Measurements from ENCODE around the gene PRKCE.

The PRKCE gene

DNA sequence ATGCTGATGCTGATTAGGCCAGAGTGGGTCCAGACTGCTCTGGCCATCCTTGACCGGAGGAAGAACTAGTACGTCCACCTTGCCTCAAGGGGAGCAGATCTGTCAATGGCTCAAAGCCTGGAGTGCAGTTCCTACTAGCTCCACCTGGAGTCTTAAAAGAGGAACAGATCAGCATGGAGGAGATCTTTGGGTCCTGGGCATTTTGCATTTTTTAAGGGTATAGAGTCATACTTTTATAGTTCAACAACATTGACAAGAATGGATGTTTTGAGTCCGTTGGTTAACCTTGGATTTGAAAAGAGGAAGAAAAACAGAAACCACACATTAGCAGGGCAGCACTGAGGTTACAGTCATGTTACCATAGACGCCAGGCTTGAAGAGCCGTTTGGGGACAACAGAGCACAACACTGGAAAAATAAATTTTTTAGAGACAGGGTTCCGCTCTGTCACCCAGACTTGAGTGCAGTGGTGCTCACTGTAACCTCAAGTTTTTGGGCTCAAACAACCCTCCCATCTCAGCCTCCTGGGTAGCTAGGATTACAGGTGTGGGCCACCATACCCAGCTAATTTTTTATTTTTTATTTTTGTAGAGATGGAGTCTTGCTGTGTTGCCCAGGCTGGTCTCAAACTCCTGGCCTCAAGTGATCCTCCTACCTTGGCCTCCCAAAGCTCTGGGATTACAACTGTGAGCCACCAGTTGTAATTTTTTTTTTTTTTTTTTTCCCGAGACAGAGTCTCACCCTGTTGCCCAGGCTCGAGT, 78.5 kb downstream of the PRKCE start:
- DNase-seq: no peak

DNA sequence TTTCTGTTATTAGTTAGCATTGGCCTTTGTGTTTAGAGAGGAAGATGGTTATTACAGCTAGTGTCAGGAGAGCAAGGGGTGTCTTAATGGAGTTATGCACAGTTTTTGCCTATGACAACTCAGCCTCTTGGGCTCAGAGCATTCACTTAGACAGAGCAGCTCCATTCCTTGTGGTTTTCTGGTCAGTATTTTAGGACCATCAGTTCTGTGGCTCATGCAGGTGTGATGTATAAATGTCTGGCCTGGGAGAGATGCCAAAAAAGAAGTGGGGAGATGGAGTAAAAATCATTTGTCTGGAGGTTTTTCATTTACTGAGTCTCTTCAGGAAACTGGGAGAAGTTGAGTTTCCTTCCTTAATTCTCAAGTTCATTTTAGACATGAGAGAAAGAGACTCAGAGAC, 79.7 kb downstream of the PRKCE start:
- DNase-seq: no peak

GRCh38 chr2:45732436-45732835, 81.0 kb downstream of the PRKCE start:
- DNase-seq: no peak

DNA sequence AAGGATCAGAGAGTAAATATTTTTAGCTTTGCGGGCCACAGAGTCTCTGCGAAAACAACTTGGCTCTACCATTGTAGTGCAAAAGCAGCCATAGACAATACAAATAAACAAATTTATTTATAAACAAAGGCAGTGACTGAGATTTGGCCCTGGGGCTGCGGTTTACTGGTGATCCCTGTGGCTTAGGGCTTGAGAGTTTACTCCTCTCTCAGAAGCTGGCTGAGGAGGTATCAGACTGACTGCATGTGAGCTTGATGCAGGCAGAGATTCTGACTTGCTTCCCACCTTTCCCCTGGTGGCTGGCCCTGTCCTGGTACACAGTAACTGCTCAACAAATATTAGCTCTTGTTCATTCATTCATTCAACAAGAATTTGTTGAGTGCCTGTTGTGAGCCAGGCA, 81.5 kb downstream of the PRKCE start:
- DNase-seq: no peak

DNA sequence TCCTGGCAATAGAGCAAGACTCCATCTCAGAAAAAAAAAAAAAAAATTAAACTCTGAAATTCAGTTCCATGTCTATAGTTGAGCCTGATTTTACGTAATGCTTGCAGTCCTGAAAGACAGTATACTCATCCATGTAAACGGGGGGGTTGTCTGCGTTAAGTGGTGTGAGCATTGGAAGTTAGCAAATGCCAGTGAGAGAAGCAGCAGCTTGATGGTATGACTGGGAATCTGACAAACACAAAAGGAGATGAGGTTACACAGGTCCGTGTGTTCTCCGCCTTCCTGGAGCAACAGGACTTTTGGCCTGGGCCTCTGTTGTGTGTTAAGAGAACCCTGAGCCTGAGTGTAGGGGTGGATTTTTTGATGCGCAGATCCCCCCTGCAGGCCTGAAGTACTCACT, 82.9 kb downstream of the PRKCE start:
- no peak for DNase-seq

DNA sequence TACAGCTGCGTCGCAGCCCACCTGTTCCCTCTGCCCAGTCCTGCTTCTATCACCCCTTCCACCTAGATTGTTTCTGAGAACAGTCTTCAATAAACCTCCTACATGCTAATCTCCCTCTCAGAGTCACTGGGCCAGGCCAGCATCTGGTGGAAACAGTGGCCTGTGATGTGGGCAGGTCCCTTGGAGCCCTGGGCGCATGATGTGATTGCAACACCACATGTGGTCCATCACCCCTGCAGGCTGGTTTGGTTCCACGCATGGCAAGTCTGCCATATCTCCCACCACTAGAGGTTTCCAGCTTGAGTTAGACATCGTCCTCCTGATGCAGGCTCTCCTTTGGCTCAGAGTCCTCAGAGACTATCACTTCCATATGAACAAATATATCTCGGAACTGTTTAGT, 83.5 kb downstream of the PRKCE start:
- DNase-seq: no peak

DNA sequence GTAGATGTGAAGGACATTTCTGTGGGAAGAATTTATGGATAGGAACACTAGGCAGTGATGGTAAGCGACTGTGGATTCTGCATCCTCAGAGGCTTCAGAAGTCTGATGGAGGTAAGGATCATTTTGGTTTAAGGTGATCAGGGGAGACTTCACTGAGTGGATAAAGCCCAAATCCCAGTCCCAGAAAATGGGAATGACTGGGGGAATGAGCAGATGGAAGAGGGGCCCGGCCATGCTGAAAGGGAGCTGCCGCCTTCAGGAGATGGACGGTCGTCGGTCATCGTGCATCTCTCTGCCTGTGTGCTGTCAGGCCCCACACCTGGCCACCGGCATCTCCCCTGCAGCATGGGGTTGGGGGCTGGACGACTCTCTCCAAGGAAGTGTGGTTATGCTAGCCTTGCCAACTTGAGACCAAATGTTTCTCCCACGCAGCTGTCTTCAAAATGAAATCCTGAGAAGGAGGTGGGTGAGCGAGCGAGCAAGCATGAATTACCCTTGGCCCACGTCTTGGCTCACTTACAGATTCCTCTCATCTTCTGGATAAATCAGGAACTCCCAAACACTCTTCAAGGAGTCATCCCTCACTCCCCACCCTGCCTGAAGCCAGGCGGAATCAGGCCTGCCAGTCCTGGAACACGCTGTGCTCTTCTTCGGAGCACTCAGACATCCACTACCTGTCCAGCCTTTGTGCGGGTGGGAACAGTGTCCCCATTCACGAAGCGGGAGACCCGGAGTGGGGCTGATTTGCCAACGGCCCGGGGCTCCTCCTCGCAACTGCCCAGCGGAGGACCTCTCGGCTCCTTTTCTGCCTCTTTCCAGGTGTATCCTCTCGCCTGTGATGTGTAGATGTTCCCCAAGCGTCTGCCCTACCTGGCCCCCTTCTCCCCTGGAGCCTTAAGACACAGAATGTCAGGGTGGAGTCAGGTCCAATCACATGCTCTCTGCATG, 85.6 kb downstream of the PRKCE start:
- DNase-seq: no peak

DNA sequence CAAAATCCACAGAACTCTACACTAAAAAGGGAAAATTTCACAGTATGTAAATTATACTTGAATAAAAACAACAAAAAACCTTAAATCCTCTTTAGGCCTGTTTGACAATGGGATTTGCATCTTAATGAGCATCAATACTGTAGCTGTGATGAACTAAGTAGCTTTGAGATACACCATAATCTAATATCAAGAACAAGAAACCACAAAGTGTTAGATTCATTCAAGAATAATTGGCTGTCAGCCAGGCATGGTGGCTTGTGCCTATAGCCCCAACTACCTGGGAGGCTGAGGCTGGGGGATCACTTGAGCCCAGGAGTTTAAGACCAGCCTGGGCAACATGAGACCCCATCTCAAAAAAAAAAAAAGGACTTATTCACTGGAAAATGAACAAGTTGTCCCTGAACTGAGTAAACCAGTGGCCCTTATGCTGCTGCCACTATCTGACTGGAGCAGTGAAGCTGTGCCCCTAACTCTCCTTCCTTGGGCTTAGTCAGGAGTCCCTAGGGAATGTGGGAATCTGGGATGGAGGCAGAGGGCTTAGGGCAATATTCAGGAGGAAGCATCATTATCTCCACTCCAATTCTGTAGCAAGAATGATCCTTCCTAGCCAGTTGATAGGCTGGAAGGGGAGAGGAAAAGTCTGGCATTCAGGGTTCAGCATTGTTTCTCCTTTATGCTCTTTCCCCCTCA, 88.5 kb downstream of the PRKCE start:
- no peak for DNase-seq

- no peak for DNase-seq
Observed at GRCh38 chr2:45741161-45741850, 89.8 kb downstream of the PRKCE start.

- no peak for DNase-seq
Observed at GRCh38 chr2:45743531-45744396, 92.3 kb downstream of the PRKCE start.

DNA sequence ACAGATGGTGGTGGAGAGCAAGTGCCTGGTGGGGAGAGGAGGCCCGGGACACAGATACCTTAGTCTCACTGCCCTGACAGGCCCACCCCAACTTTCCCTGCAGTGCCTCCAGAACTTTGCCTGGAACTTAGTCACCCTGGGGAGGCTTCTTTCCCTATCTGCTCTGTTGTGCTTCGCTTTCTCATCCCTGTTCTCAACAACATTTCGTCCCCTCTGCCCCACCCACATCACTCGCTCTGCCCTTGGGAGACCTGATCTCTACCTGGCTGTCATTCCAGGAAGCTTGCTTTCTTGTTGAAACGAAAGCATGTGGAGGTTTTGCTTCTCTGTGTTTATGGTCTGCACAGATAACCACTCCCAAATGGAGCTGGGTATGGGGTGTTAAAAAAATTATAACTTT, 93.8 kb downstream of the PRKCE start:
- DNase-seq: no peak

- DNase-seq: no peak
Observed at GRCh38 chr2:45746888-45747287, 95.4 kb downstream of the PRKCE start.

DNA sequence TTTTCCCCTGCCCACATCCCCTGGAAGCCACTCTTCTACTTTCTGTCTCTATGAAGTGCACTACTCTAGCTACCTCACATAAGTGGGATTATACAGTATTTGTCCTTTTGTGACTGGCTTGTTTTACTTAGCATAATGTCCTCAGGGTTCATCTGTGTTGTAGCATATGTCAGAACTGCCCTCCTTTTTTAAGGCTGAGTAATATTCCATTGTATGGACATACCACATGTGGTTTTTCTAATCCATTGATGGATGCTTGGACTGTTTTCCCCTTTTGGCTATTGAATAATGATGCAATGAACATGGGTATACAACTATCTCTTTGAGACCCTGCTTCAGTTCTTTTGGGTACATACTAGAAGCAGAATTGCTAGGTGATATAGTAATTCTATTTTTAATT, 95.9 kb downstream of the PRKCE start:
- no peak for DNase-seq

DNA sequence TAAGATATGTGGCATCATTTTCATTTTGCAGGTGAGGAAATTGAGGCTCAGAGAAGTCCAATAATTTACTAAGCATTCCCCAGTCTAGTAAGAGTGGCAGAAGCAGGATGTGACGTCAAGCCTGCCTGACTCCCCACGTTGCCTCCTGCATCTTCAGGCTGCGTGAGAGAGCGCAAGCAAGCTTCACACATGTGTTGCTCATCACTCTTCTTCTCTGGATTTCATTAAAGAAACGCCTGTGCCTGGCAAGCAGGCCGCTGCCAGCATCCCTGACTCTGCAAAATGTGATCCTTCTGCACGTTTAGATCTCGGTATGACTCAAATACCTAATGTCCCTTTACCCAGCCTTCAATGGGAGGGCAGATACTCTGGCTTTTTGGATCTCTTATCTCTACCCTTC, 96.8 kb downstream of the PRKCE start:
- DNase-seq: no peak

DNA sequence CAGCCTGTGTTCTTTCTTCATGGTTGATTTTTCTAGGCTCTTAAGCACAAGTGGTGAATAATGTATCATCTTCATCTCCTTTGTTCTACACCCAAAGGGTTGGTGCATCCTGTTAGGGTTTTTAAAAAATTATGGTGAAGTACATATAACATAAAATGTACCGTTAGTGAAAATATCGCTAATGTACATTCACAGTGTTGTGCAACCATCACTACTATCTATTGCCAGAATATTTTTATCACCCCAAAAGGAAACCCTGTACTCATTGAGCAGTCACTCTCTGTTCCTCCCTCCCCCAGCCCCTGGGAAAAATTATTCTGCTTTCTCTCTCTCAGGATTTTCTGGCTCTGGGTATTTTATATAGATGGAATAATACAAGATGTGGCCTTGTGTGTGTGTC, 98.5 kb downstream of the PRKCE start:
- DNase-seq: no peak

DNA sequence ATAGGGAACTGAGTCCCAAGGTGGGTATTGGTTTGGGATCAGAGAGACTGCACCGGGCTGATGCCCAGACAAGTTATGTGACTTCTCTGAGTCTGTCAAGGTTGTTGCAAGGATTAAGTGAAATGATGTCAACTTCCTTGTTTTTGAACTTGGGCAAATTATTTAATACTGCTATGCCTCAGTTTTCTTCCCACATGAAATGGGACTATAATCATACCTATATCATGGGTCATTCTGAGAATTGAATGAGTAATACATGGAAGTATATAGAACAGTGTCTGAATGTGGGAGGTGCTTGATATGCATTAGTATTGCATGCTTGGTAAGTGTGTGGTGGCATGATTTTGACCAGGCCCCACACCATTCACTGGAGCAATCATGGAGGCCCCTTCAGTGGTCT, 99.0 kb downstream of the PRKCE start:
- DNase-seq: no peak

DNA sequence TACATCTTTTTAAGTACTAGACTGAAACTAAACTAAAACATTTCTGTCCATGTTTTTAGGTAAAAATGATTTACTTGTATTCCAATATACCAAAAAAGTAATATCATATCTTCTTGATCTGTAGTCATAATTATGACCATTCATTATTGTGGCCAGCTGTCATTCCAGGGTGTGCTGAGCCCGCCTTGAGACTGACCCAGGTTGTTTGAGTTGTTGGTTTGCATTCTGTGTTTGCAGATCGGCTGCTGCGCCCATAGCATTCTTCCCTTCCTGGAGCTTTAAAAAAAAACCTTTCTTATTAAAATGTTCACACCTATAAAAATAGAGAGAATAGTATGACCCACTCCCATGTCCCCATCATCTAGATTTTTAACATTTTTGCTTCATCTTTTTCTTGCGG, 101.9 kb downstream of the PRKCE start:
- DNase-seq: no peak

- no peak for DNase-seq
Observed at GRCh38 chr2:45754131-45755010, 102.9 kb downstream of the PRKCE start.

- no peak for DNase-seq
Observed at GRCh38 chr2:45755585-45756335, 104.3 kb downstream of the PRKCE start.

- no peak for DNase-seq
Observed at GRCh38 chr2:45758018-45758417, 106.5 kb downstream of the PRKCE start.

Data from activated T-cell treated with anti-CD3 and anti-CD28 coated beads, Interleukin-2, amount 50 U/mL, for 1 hour (primary cell).